ENCODE data around the gene CAGE1.
"Not testable (repeated sequence)": the region's sequence is repeated elsewhere in the genome, so short reads cannot be mapped to it uniquely, and the experiment has no call there.

CAGE1 gene

DNA sequence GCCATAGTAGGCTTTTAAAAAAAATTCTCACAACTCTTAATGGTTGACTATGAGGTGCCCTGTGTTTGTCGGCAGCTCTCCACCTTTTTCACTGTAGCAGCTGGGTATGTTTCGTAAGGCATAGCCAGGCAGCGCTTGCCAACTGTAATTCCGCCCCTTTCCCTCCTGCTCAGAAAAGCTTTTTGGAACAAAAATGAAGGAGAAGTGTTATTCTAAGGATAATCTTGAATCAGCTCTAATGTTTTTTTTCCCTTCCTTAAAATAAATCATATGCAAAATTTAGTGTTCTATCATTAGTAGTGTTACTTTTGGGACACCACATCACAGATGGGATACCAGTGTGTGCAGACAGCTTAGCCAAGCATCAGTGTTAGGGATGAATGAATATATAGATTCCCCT, 21.3 kb upstream of the CAGE1 start:
- no peak for DNase-seq (ENCODE audit: low read depth in 2 of 3, low spot score in 1 of 3)

DNA sequence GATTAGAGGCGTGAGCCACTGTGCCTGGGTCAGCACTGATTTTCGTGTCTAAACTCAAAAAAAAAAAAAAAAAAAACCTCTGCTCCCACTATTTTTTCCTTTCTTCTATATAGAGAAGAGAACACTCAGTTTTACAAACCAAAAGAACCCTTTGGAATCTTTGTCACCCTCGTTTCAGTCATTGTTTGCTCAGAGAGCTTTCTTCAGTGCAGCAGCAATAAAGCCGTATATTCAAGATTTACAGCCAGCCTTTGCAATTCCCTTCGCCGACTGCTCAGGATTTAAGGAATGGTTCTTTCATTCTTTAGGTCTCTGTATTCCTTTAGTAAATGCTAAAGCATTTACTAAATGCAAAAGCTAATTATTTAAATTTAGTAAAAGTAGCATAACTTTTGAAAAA, 20.2 kb upstream of the CAGE1 start:
- no peak for DNase-seq (ENCODE audit: low read depth in 2 of 3, low spot score in 1 of 3)

DNA sequence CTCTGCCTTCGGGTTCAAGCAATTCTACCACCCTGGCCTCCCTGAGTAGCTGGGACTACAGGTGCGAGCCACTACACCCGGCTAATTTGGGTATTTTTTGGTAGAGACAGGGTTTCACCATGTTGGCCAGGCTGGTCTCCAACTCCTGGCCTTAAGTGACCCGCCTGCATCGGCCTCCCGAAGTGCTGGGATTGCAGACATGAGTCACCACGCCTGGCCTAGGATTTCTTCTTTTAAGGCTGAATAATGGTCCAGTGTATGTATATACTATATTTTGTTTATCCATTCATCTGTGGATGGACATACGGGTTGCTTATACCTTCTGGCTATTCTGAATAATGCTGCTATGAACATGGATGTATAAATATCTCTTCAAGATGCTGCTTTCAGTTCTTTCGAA, 17.2 kb upstream of the CAGE1 start:
- no peak for DNase-seq (ENCODE audit: low read depth in 2 of 3, low spot score in 1 of 3)

DNA sequence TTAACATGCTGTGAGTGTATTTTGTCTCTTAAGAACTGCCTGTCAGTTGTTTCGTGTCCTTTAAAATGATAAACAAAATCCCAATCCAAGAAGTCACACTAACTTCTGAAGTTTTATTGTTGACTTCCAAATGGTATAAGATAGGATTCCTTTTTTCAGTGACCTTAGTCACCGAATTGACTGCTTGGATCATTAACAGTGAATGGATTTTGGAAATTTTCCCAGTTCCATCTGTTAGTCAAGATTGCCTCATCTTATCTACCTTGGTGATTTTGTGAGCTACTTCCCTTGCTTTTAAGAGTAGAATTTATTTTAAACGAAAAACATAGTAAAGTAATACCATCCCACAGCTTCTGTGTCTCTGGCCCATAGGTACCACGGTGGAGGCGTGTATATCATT, 15.0 kb upstream of the CAGE1 start:
- no peak for DNase-seq (ENCODE audit: low read depth in 2 of 3, low spot score in 1 of 3)

DNA sequence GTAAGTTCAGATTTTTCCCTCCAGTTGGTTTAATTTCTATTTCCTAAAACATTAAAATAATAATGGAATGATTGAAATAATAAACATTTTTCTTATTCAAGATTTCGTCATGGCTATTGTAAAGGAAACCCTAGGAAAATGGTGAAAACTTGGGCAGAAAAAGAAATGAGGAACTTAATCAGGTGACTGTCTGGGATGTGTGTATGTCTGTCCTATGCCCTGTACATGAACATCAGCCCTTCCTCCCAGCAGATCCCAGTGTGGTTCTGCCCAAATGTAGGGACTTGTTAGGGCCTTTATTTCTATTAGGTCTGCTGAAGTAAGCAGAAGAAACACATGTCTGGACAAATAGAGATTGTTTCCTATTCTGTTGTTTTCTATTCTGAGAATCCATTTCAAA, 13.2 kb upstream of the CAGE1 start:
- DNase-seq (ENCODE audit: low read depth in 2 of 3, low spot score in 1 of 3) = no peak

DNA sequence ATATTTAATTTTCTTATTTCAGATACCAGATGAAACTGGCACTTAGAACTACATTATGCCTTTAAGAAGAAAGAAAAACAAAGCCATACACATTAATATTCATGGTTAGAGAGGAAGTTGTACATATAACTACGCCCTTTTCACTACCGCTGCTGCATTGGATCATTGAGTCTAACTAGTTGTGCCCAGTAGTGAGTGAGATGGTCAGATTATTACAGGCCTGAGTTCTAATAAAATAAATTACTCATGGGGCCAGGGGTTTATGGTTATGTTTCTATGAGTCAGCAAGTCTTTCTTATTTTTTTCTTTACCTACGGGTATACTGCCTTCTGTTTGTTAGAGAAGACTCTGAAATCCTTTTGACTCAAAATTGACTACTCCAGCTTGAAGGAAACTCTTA, 11.5 kb upstream of the CAGE1 start:
- DNase-seq (ENCODE audit: low read depth in 2 of 3, low spot score in 1 of 3) = no peak

DNA sequence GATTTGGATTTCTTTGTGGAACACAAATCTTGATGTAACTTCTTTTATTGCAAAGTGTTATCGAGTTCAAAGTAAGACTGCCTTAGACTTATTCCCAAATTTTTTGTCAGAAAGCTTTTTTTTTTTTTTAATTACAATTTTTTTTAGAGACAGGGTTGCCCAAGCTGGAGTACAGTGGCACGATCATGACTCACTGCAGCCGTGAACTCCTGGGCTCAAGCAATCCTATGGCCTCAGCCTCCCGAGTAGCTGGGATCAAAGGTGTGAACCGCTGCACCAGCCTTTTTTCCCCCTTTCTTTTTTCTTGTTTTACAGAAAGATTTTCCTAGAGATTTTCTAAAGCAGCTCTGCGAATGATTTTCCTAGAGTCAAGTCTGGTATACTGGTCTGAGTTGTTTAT, 2.9 kb upstream of the CAGE1 start:
- DNase-seq (ENCODE audit: low read depth in 2 of 3, low spot score in 1 of 3) = no peak

DNA sequence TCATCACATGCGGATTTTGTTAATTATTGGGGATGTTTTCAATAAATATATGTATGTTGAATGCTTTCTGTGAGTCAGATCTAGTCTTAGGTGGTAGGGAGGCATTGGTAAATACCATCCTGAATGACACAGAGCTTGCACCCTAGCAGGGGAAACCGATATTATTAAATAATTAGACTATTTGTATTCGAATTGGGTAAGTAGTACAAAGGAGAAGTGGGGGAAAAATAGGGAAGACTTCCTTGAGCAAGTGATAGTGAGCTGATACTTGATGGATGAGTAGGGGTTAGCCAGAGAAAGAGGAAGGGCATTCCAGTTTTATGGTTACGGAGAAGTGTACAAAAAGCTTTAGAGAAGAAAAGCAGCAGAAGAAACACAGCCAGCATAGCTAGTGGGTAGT, 1.6 kb upstream of the CAGE1 start:
- no peak for DNase-seq (ENCODE audit: low read depth in 2 of 3, low spot score in 1 of 3)

DNA sequence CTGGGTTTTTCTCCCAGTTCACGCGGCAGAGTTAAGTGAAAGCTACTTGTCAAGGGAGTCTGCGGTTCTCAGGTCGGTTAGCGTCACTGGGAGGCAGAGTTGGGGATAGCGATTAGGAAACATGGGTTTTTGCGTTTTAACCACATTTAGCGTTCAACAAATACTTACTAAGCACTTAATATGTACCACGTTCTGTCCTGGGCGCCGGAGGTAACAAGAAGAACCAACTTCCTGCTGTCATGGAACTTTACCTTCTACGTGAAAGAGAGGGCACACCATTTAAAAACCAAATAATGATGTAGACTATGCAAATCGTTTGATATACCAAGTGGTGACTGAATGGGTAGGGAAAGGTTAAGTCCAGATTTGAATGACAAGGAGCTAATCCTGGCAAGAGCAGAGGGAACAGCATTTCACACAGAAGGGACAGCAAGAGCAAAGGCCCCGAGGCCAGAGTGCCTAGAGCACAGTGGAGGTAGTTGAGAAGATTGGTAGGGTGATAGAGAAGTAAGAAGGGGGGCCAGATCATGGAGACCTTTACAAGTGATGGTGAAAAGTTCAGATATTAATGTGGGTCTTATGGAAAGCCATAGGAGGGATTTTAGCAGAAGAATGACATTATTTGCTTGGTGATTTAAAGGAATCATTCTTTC, 810 bp upstream of the CAGE1 start:
- no peak for DNase-seq (ENCODE audit: low read depth in 2 of 3, low spot score in 1 of 3)

DNA sequence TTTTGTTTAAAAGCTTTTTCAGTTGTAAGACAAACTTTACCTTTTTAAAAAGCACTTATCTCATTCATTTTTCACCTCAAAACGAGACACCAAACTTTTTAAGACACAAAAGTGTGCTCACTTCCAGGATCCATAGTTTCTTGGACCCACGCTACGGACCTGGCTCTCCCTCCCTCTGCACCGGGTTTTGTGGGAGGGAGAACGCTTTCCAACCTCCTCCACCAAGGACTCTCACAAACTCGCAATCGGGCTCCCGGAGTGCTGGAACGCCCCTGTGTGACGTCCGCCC, 436 bp downstream of the CAGE1 start:
- DNase-seq (ENCODE audit: low read depth in 2 of 3, low spot score in 1 of 3) = no peak

DNA sequence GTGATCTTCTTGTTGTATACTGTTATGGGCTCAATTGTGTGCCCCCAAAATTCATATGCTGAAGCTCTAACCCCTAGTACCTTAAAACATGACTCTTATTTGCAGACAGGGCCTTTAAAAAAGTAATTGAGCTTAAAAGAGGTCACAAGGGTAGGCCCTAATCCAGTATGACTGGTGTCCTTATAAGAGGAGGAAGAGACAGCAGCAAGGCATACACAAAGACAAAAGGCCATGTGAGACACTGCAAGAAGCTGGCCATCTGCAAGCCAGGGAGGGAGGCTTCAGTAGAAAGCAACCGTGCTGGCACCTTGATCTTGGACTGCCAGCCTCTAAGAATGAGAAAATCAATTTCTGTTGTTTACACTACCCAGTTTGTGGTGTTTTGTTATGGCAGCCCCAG, 8.4 kb downstream of the CAGE1 start:
- DNase-seq (ENCODE audit: low read depth in 2 of 3, low spot score in 1 of 3) = no peak

DNA sequence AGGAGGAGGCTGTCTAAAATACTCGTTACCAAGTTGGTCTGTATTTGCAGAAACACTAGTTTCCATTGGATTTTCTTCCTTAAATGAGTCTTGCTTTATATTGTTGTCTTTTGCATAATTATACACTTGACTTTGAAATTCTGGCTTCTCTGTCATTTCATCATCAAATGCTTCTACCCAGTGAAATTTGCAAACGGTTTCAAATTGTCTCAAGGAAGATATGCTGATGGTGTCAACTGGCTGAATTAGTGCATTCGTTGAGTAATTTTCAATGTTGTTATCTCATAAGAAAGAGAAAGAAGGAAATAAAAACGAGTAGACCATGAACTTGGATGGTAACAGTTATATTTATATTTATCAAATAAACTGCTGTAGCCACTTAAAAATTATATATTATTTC, 10.8 kb downstream of the CAGE1 start:
- DNase-seq (ENCODE audit: low read depth in 2 of 3, low spot score in 1 of 3) = no peak

DNA sequence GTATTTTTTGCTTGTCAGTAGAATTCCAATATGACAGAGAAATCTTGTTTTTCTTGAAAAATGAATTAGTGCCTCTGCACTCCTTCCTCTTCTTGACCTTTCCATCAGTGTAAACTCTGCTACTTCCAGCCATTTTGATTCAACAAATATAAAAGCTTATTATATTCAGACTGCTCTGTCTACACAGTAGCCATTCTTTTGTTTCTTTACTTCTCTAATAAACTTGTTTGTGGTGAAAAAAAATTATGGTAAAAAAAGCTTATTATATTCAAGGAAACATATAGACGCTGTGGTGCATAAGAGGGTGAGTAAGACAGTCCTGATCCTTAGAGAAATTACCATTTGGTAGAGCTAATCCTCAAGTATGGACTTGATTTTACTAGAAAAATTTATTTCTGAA, 11.6 kb downstream of the CAGE1 start:
- DNase-seq (ENCODE audit: low read depth in 2 of 3, low spot score in 1 of 3) = no peak

DNA sequence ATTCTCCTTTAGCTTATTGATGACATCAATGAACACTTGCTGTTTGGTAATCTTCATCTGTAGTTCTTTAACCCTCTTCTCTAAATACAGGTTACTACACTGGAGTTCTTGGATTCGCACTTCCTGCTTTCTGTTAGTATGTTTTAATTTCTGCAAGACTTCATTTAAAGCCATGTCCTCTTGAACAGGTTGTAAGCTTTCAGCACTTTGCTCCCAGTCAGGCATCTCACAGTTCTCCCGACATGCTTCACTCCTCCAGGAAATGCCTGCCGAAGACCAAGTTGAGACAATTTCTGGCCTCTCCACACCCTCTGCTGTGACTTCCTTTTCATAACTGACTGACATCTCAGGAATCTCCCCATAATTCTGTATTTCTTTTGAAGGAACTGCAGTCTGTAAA, 15.8 kb downstream of the CAGE1 start:
- DNase-seq (ENCODE audit: low read depth in 2 of 3, low spot score in 1 of 3) = no peak

DNA sequence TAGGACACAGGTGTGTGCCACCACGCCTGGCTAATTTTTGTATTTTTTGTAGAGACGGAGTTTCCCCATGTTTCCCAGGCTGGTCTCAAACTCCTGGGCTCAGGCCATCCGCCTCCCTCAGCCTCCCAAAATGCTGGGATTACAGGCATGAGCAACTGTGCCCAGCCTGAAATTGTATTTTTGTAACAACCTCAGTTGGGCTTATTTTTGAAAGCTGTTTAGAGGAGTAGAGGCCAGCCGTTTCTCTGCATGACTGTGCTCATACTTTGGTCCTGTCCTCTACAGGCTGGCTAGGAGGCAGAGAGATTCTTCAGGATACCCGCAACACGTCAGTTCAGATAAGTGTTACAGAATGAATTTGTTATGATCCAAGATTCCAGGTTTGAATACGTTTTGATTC, 22.1 kb downstream of the CAGE1 start:
- DNase-seq (ENCODE audit: low read depth in 2 of 3, low spot score in 1 of 3) = no peak

DNA sequence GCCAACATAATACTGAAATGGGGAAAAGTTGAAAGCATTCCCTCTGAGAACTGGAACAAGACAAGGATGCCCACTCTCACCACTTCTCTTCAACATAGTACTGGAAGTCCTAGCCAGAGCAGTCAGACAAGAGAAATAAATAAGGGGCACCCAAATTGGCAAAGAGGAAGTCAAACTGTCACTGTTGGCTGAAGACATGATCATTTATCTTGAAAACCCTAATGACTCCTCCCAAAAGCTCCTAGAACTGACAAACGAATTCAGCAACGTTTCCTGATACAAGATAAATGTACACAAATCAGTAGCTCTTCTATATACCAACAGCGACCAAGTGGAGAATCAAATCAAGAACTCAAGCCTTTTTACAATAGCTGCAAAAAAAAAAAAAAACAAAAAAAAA, 37.6 kb downstream of the CAGE1 start:
- not testable (repeated sequence) for DNase-seq (ENCODE audit: low read depth in 2 of 3, low spot score in 1 of 3)

DNA sequence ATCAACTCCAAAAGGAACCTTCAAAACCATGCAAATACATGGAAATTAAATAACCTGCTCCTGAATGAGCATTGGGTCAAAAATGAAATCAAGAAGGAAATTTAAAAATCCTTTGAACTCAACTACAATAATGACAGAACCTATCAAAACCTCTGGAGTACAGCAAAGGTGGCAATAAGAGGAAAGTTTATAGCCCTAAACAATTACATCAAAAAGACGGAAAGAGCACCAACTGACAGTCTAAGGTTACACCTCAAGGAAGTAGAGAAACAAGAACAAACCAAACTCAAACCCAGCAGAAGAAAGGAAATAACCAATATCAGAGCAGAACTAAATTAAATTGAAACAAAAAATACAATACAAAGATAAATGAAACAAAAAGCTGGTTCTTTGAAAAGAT, 39.0 kb downstream of the CAGE1 start:
- DNase-seq (ENCODE audit: low read depth in 2 of 3, low spot score in 1 of 3) = not testable (repeated sequence)

DNA sequence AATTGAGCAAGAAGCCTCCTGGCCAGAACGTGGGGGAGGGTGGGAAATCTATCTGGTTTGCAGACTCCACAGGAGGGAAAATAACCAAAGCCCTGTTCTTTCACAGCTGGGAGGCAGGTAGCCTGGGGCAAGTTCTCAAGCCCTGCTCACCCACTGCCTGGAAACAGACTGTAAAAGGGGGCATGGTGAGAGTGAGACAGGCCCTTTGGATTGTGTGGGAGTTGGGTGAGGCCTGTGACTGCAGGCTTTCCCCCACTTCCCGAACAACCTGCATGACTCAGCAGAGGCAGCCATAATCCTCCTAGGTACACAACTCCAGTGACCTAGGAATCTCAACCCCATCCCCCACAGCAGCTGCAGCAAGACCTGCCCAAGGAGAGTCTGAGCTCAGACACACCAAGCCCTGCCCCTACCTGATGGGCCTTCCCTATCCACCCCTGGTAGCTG, 42.0 kb downstream of the CAGE1 start:
- DNase-seq (ENCODE audit: low read depth in 2 of 3, low spot score in 1 of 3) = not testable (repeated sequence)

DNA sequence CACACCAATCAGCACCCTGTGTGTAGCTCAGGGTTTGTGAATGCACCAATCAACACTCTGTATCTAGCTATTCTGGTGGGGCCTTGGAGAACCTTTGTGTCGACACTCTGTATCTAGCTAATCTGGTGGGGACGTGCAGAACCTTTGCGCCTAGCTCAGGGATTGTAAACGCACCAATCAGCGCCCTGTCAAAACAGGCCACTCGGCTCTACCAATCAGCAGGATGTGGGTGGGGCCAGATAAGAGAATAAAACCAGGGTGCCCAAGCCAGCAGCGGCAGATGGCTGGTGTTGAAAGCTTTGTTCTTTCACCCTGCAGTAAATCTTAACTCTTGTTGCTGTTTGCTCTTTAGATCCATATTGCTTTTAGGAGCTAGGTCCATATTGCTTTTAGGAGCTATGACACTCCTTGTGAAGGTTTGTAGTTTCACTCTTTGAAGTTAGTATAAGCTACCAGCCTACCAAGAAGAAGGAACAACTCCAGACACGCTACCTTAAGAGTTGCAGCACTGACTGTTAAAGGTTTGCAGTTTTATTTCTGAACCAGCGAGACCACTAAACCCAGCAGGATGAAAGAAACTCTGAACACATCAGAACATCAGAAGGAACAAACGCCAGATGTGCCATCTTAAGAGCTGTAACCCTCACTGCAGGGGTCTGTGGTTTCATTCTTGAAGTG, 44.6 kb downstream of the CAGE1 start:
- DNase-seq (ENCODE audit: low read depth in 2 of 3, low spot score in 1 of 3) = not testable (repeated sequence)

DNA sequence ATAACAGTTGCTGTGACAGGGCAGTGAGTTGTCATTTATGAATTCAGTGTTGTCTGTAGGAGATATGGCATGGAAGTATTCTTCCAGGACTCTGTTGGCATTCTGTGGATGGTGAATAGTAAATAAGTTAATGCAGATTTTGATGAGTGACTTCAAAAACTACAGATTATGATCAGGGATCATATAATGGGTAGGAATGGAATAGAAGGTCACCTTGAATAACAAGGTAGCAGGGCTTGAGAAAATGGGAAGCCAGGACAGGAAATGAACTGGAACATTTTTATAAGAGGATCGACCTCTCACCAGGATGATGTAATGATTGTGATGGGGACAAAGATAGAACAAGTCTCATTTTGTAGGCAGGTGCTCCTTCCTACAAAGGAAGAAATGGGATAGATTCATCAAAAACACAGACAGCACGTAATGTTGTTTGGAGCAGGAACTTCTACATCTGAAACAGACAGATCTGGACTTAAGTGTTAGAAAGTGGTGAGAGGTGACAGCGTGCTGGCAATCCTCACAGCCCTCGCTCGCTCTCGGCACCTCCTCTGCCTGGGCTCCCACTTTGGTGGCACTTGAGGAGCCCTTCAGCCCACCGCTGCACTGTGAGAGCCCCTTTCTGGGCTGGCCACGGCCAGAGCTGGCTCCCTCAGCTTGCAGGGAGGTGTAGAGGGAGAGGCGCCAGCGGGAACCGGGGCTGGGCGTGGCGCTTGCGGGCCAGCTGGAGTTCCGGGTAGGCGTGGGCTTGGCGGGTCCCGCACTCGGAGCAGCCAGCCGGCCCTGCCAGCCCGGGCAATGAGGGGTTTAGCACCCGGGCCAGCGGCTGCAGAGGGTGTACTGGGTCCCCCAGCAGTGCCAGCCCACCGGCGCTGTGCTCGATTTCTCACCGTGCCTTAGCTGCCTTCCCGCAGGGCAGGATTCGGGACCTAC, 45.7 kb downstream of the CAGE1 start:
- no peak for DNase-seq (ENCODE audit: low read depth in 2 of 3, low spot score in 1 of 3)

DNA sequence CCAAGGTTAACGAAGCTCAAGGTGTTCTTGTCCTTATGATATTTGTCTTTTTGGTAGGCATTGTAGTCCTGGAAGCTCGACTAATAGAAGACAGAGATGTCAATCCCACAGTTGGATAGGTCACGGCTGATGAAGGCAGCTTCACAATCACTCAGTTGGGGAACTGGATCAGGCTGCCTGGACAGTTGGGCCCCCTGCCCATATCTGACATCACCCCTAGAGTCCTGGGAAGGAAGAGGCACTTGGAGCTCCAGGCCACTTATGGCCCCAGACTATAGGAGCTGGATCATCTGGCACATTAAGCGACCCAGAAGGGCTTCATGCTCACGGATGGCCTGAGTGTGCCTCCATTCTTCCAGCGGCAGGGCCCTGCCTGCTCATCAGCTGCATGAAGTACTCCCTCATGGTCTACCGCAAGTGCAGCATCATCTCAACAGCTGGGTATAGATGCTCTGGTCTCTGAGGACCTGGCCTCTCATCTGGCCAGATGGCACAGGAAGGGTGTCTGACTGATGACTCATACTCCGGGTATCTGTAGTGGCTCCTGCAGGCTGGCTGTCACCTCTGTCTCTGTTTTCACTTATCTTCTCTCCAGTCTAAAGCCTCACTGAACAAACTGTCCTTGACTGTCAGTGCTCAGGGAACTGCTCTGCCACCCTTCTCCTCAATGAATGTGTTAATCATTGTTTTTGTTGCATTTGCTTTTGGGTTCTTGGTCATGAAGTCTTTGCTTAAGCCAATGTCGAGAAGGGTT, 47.4 kb downstream of the CAGE1 start:
- no peak for DNase-seq (ENCODE audit: low read depth in 2 of 3, low spot score in 1 of 3)

DNA sequence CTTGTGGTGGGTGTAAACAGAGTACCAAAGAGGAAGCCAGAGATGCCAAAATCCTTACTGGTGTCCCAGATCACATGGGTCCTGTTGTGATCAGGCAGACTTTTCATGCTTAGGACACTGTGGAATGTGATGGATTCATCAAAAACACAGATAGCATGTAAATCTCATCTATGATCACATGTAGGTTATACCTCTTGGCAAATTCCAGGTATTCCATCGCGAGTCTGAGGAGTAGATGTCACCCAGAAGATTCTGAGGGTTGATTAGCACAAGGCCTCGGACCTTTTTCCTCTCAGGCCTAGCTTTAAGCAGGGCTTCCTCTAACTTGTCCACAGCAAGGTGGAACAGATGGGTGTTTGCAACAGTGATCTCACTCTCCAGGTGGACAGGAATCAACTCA, 48.3 kb downstream of the CAGE1 start:
- no peak for DNase-seq (ENCODE audit: low read depth in 2 of 3, low spot score in 1 of 3)
